GM18499 (cell line): ENCODE measurements around the gene DNAJB6.
"Not testable (repeated sequence)": the region's sequence is repeated elsewhere in the genome, so short reads cannot be mapped to it uniquely, and the experiment has no call there.

Experiments used
- ATAC-seq: cut with Tn5 transposase; IDR thresholded peaks from one replicate; pipeline ENCODE4 v1.9.1; 2021; ENCODE audit warnings: moderate number of reproducible peaks; ENCODE audit not compliant: insufficient read depth, unreplicated experiment

DNAJB6 gene

GRCh38 chr7:157320608-157320980, 16.2 kb upstream of the DNAJB6 start:
- no peak for ATAC-seq

DNA sequence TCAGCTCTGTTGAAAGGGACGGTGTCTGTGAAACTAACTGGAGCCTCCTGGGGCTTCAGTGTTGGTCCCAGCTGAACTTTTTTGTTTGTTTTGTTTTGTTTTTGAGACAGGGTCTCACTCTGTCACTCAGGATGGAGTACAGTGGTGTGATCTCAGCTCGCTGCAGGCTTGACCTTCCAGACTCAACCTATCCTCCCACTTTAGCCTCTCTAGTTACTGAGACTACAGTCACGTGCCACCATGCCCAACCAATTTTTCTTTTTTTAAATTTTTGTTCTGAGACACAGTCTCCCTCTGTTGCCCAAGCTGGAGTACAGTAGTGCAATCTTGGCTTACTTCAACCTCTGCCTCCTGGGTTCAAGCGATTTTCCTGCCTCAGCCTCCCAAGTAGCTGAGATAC, 13.4 kb upstream of the DNAJB6 start:
- ATAC-seq = no peak

- no peak for ATAC-seq
These were observed 7.4 kb upstream of the DNAJB6 start for GRCh38 chr7:157329447-157329846.

GRCh38 chr7:157330567-157330966, 6.2 kb upstream of the DNAJB6 start:
- ATAC-seq = not testable (repeated sequence)

GRCh38 chr7:157331049-157331448, 5.8 kb upstream of the DNAJB6 start:
- not testable (repeated sequence) for ATAC-seq

GRCh38 chr7:157335236-157335635, 1.6 kb upstream of the DNAJB6 start:
- ATAC-seq = no peak

- no peak for ATAC-seq
These were observed 817 bp upstream of the DNAJB6 start for GRCh38 chr7:157335991-157336382.

GRCh38 chr7:157337316-157338149, 729 bp downstream of the DNAJB6 start:
- peak; percentile 14 for ATAC-seq

- ATAC-seq = no peak
These were observed 3.2 kb downstream of the DNAJB6 start for GRCh38 chr7:157339777-157340677.

DNA sequence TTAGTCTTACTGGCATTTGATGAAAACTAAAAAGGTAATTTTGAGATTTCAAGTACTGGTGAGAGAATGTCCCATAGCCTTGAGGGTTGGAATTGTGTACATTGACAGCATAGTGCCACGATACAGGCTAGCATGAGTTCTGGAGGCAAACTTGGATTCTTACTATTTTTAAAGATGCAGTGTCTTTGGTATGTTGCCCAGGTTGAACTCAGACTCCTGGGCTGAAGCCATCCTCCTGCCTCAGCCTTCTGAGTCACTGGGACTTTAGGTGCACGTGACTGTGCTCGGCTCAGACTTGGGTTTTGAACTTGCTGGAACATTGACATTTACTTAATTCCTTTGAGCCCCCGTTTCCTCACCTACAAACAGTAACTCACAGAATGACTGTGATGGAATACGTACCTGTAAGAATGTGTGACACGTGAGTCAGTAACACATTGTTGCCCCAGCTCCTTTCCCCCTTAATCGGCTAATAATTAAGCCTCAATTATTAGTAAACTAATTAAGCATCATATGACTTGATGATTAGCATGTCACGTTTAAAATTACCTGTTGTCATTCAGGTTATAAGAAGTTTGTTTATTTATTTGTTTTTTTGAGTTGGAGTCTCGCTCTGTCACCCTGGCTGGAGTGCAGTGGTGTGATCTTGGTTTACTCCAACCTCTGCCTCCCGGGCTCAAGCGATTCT, 10.6 kb downstream of the DNAJB6 start:
- no peak for ATAC-seq

- ATAC-seq = no peak
These were observed 11.7 kb downstream of the DNAJB6 start for GRCh38 chr7:157348548-157348947.

- no peak for ATAC-seq
These were observed 15.7 kb downstream of the DNAJB6 start for GRCh38 chr7:157352516-157352915.

- ATAC-seq = no peak
These were observed 19.1 kb downstream of the DNAJB6 start for GRCh38 chr7:157355784-157356511.

- peak; percentile 87 for ATAC-seq
These were observed 20.6 kb downstream of the DNAJB6 start for GRCh38 chr7:157357129-157358040.

- ATAC-seq = no peak
These were observed 21.4 kb downstream of the DNAJB6 start for GRCh38 chr7:157358041-157358752.

DNA sequence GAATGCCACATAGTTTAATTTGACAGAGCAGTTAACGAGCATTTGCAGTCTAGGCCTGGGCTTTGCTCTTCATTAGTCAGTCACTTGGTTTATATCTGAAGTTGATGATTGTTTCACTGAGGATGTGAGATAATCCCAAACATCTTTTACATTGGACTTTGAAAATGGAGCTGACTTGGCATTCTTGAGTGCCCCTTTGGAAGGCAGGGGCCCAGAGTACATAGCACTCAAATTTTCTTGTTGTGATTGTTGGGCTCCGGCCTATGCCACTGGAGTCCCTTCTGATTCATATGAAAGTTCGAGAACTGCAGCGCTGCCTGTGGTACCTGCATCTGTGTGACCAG, 21.9 kb downstream of the DNAJB6 start:
- ATAC-seq = no peak

GRCh38 chr7:157359581-157359980, 22.8 kb downstream of the DNAJB6 start:
- ATAC-seq = no peak

GRCh38 chr7:157360483-157361025, 23.8 kb downstream of the DNAJB6 start:
- ATAC-seq = no peak
